H9 (cell line): Measurements from ENCODE around the gene LMF2. TPM values are rescaled to one million over a fixed set of nuclear protein-coding genes. Genes with fewer than 3 reads are reported as not detected.

Source experiments
- DNase-seq: peaks from one replicate; pipeline ENCODE4 v3.0.0-alpha.2; 2017
- H2AFZ ChIP-seq: one replicate; pipeline ENCODE4 v1.6.1; 2013; ENCODE audit warnings: mild to moderate bottlenecking, low read length, control low read depth, moderate library complexity
- H2AK5ac ChIP-seq: 2 replicates; pipeline ENCODE4 v1.6.1; 2013; ENCODE audit warnings: low read length, control low read depth, mixed read lengths; ENCODE audit not compliant: insufficient read length
- H2BK120ac ChIP-seq: one replicate; pipeline ENCODE4 v1.6.1; 2013; ENCODE audit warnings: low read depth, mild to moderate bottlenecking, low read length, control low read depth, inconsistent platforms; ENCODE audit not compliant: poor library complexity, severe bottlenecking
- H2BK12ac ChIP-seq: 2 replicates; pipeline ENCODE4 v1.6.1; 2013; ENCODE audit warnings: low read length, control low read depth, mixed read lengths, low read depth; ENCODE audit not compliant: insufficient read length
- H2BK15ac ChIP-seq: 2 replicates; pipeline ENCODE4 v1.6.1; 2013; ENCODE audit warnings: low read depth, low read length, control low read depth
- H2BK20ac ChIP-seq: one replicate; pipeline ENCODE4 v1.6.1; 2013; ENCODE audit warnings: low read depth, mild to moderate bottlenecking, low read length, control low read depth, inconsistent platforms; ENCODE audit not compliant: poor library complexity, severe bottlenecking
- H2BK5ac ChIP-seq: 2 replicates; pipeline ENCODE4 v1.6.1; 2013; ENCODE audit warnings: low read length, control low read depth, mixed read lengths; ENCODE audit not compliant: insufficient read length
- H3K14ac ChIP-seq: 2 replicates; pipeline ENCODE4 v1.6.1; 2013; ENCODE audit warnings: low read length, control low read depth; ENCODE audit not compliant: insufficient read depth
- H3K18ac ChIP-seq: 2 replicates; pipeline ENCODE4 v1.6.1; 2013; ENCODE audit warnings: low read depth, mild to moderate bottlenecking, mixed read lengths, low read length, control low read depth; ENCODE audit not compliant: insufficient read length
- H3K23ac ChIP-seq: 2 replicates; pipeline ENCODE4 v1.6.1; 2013; ENCODE audit warnings: low read length, control low read depth, mixed read lengths, low read depth; ENCODE audit not compliant: insufficient read length
- H3K23me2 ChIP-seq: 2 replicates; pipeline ENCODE4 v1.6.1; 2013; ENCODE audit warnings: low read depth, mild to moderate bottlenecking, mixed read lengths, low read length, control low read depth; ENCODE audit not compliant: insufficient read length, poor library complexity, severe bottlenecking
- H3K27ac ChIP-seq: 2 replicates; pipeline ENCODE4 v1.5.1; 2013; ENCODE audit warnings: low read length, control low read depth, mixed read lengths, low read depth; ENCODE audit not compliant: insufficient read length
- H3K27me3 ChIP-seq: 2 replicates; pipeline ENCODE4 v1.6.1; 2013; ENCODE audit warnings: low read length, control low read depth, inconsistent platforms; ENCODE audit not compliant: insufficient read depth
- H3K4ac ChIP-seq: 2 replicates; pipeline ENCODE4 v1.6.1; 2013; ENCODE audit warnings: low read depth, mild to moderate bottlenecking, control low read depth, inconsistent platforms, low read length, moderate library complexity
- H3K4me1 ChIP-seq: 2 replicates; pipeline ENCODE4 v1.6.1; 2013; ENCODE audit warnings: low read length, control low read depth, inconsistent platforms; ENCODE audit not compliant: insufficient read depth
- H3K4me2 ChIP-seq: 2 replicates; pipeline ENCODE4 v1.6.1; 2013; ENCODE audit warnings: low read length, control low read depth, mixed read lengths; ENCODE audit not compliant: insufficient read length, insufficient read depth
- H3K56ac ChIP-seq: 2 replicates; pipeline ENCODE4 v1.6.1; 2013; ENCODE audit warnings: low read depth, mild to moderate bottlenecking, mixed read lengths, low read length, control low read depth; ENCODE audit not compliant: insufficient read length
- H3K79me1 ChIP-seq: 2 replicates; pipeline ENCODE4 v1.6.1; 2013; ENCODE audit warnings: low read depth, mild to moderate bottlenecking, moderate library complexity, low read length, control low read depth, inconsistent platforms; ENCODE audit not compliant: insufficient read depth, poor library complexity, severe bottlenecking
- H3K79me2 ChIP-seq: 2 replicates; pipeline ENCODE4 v1.6.1; 2013; ENCODE audit warnings: low read length, control low read depth, inconsistent platforms; ENCODE audit not compliant: insufficient read depth
- H3K9ac ChIP-seq: 2 replicates; pipeline ENCODE4 v1.6.1; 2013; ENCODE audit warnings: low read length, control low read depth, mixed read lengths; ENCODE audit not compliant: insufficient read length; ENCODE audit errors: extremely low read depth
- H3K9me3 ChIP-seq: one replicate; pipeline ENCODE4 v1.6.1; 2013; ENCODE audit warnings: low read depth, low read length, inconsistent platforms; ENCODE audit not compliant: control insufficient read depth
- H3T11ph ChIP-seq: one replicate; pipeline ENCODE4 v1.6.1; 2013; ENCODE audit warnings: mild to moderate bottlenecking, low read length, control low read depth, inconsistent platforms
- H4K20me1 ChIP-seq: one replicate; pipeline ENCODE4 v1.6.1; 2013; ENCODE audit not compliant: control insufficient read depth, insufficient read length, insufficient read depth
- H4K5ac ChIP-seq: 2 replicates; pipeline ENCODE4 v1.6.1; 2013; ENCODE audit warnings: low read depth, mild to moderate bottlenecking, mixed read lengths, low read length, control low read depth; ENCODE audit not compliant: insufficient read length
- H4K8ac ChIP-seq: replicated peaks from 2 replicates; pipeline ENCODE4 v1.6.1; 2013; ENCODE audit warnings: low read length, control low read depth, mixed read lengths, low read depth; ENCODE audit not compliant: insufficient read length
- H4K91ac ChIP-seq: 2 replicates; pipeline ENCODE4 v1.6.1; 2013; ENCODE audit warnings: low read depth, mild to moderate bottlenecking, moderate library complexity, mixed read lengths, low read length, control low read depth; ENCODE audit not compliant: insufficient read length
- H3K27ac Mint-ChIP-seq, 3 experiments: 2 replicates in 2 of 3; 3 replicates in 1 of 3; pipeline ENCODE4 v1.8.0; 2020 to 2021; ENCODE audit warnings: mixed read lengths in 3 of 3, mild to moderate bottlenecking in 1 of 3, moderate library complexity in 1 of 3
- H3K27me3 Mint-ChIP-seq: 2 replicates; pipeline ENCODE4 v1.8.0; 2021; ENCODE audit warnings: low read depth, mild to moderate bottlenecking, moderate library complexity, mixed read lengths
- H3K36me3 Mint-ChIP-seq, 3 experiments: 2 replicates in 2 of 3; 3 replicates in 1 of 3; pipeline ENCODE4 v1.8.0; 2020 to 2021; ENCODE audit warnings: low read depth in 3 of 3, mixed read lengths in 3 of 3; ENCODE audit not compliant: insufficient read depth in 1 of 3
- H3K4me1 Mint-ChIP-seq, 2 experiments: 2 replicates each; pipeline ENCODE4 v1.8.0; 2020; ENCODE audit warnings: mixed read lengths in 2 of 2
- H3K4me3 Mint-ChIP-seq, 2 experiments: 2 replicates in 1 of 2; 3 replicates in 1 of 2; pipeline ENCODE4 v1.8.0; 2020 to 2021; ENCODE audit warnings: mild to moderate bottlenecking in 2 of 2, mixed read lengths in 2 of 2, moderate library complexity in 1 of 2
- H3K9me3 Mint-ChIP-seq, 2 experiments: 2 replicates in 1 of 2; 3 replicates in 1 of 2; pipeline ENCODE4 v1.8.0; 2020; ENCODE audit warnings: mild to moderate bottlenecking in 2 of 2, mixed read lengths in 2 of 2, moderate library complexity in 1 of 2
- WGBS: extraction: QIAGEN DNeasy Blood & Tissue Kit; methylation state at CpG from one replicate; pipeline ENCODE4 v1.1.7; 2013; ENCODE audit warnings: missing lambda C conversion rate, low lambda C conversion rate, mixed read lengths; ENCODE audit not compliant: insufficient read length; ENCODE audit errors: extremely low coverage; 5-methylcytosine and 5-hydroxymethylcytosine counted together
- total RNA-seq: library from RNA; stranded (reverse); gene quantifications from 2 replicates; pipeline ENCODE4 v1.2.1, GENCODE V29; 2021
- TF ChIP-seq, protein P1 (sequence below): fragments of 200-600 bp; sonication (generic); conservative IDR thresholded peaks from 3 replicates; pipeline ENCODE4 v1.8.0; 2021; ENCODE audit warnings: antibody characterized with exemption, mild to moderate bottlenecking

Gene LMF2
- total RNA-seq, 1 experiment from 2014 or later, result 43.6 TPM

DNA sequence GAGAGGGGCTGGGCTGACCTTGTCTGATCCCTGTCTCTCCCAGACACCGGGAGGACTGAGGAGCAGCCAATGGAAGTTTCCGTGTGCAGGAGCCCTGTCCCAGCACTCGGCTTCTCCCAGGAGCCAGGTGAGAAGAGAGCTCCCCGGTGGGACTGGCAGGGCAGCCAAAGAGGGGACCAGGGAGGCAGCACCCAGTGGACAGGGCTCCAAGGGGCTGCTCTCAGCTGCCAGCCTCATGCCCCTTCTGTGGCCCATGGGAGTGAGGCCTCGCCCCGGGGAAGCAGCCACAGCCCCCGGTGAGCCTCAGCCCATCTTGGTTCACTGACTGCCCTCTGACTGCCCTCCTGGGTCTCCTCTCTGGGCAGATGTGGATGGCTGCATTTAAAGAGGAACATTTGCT is 11.1 kb upstream of the LMF2 start:
- Histone ChIP-seq H3K23me2 (no peaks in the 10 kb centered on the region), H3K14ac (no peak overlapping the region), H2BK5ac (no peak overlapping the region), H3K23ac (no peak overlapping the region), H2BK12ac (no peak overlapping the region), H4K5ac (no peak overlapping the region), H3K18ac (no peak overlapping the region), H2BK20ac (no peak overlapping the region), H3K4me1 (no peaks in the 10 kb centered on the region), H3K27ac (no peak overlapping the region), H2AFZ (no peak overlapping the region), H3K9ac (no peak overlapping the region), H3K4me2 (no peak overlapping the region), H3K4ac (no peak overlapping the region), H2BK120ac (no peak overlapping the region), H2BK15ac (no peak overlapping the region), H3K9me3 (no peaks in the 10 kb centered on the region), H4K20me1 (peaks cover 3% of the 10 kb centered on the region), H4K91ac (no peak overlapping the region), H3K27me3 (no peaks in the 10 kb centered on the region), H3K79me1 (no peaks in the 10 kb centered on the region), H3K79me2 (0 out of 2 replicates have a peak, but pooled peaks cover 2% of the 10 kb centered on the region), H2AK5ac (no peak overlapping the region), H3K56ac (no peak overlapping the region), H4K8ac (no peak overlapping the region), H3T11ph (no peak overlapping the region)
- TF ChIP-seq, protein P1, sequence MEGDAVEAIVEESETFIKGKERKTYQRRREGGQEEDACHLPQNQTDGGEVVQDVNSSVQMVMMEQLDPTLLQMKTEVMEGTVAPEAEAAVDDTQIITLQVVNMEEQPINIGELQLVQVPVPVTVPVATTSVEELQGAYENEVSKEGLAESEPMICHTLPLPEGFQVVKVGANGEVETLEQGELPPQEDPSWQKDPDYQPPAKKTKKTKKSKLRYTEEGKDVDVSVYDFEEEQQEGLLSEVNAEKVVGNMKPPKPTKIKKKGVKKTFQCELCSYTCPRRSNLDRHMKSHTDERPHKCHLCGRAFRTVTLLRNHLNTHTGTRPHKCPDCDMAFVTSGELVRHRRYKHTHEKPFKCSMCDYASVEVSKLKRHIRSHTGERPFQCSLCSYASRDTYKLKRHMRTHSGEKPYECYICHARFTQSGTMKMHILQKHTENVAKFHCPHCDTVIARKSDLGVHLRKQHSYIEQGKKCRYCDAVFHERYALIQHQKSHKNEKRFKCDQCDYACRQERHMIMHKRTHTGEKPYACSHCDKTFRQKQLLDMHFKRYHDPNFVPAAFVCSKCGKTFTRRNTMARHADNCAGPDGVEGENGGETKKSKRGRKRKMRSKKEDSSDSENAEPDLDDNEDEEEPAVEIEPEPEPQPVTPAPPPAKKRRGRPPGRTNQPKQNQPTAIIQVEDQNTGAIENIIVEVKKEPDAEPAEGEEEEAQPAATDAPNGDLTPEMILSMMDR, result no peak
- Mint-ChIP-seq H3K27ac (no peak overlapping the region), H3K9me3 (no peaks in the 10 kb centered on the region), H3K4me1 (no peaks in the 10 kb centered on the region), H3K27me3 (no peaks in the 10 kb centered on the region), H3K4me3 (no peak overlapping the region), H3K36me3 (peaks cover 7 to 65% (median 45%) of the 10 kb centered on the region in 3 experiments)
- no CpG with 5 or more reads among the region's 7 CpGs for WGBS
- DNase-seq, result no peak
